Tibial nerve (tissue), 3 donors: ENCODE data around the gene ADRM1.

Source experiments
- POLR2A ChIP-seq, 2 donors: fragments of 450-650 bp; IDR thresholded peaks; one replicate each; pipeline ENCODE4 v1.6.1; 2017; ENCODE audit warnings: antibody characterized with exemption in 2 of 2, mild to moderate bottlenecking in 2 of 2, moderate library complexity in 2 of 2
- TF ChIP-seq, protein P1 (sequence below), 5 experiments: fragments of 200-600 bp in 3 of 5; fragments of 450-650 bp in 2 of 5; sonication (generic) in 3 of 5; IDR thresholded peaks; one replicate each; pipeline ENCODE4 v1.5.1; 2016 to 2019; ENCODE audit warnings: antibody characterized with exemption in 5 of 5, mild to moderate bottlenecking in 3 of 5, moderate library complexity in 2 of 5

DNA sequence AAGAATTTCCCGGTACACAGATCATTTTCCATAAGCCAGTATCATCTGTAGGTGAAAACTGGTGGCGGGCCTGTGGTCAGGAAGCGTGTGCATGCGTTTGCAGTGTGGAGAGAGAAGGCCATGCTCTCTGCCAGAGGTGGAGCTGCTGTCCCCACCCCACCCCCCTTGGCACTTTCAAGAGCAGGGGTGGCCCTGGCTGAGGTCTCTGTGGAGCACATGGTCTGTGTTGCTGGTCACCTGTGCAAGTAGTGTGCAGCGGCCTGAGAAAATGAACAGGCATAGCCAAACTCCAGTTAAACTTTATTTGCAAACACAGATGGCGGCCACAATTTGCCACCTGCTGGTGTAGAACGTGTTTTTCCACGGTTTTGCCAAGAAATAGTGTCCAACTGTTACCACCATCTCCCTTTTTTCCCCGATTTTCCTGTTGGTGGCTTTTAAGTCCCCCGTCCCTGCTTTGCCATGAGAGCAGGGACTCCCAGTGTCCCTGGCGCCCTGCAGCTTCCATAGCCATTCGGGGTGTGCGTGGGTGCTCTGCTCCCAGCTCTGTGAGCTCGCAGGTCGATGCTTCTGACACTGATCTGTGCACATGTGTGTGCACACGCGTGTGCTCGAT, 2.5 kb downstream of the ADRM1 start:
- TF ChIP-seq, protein P1, sequence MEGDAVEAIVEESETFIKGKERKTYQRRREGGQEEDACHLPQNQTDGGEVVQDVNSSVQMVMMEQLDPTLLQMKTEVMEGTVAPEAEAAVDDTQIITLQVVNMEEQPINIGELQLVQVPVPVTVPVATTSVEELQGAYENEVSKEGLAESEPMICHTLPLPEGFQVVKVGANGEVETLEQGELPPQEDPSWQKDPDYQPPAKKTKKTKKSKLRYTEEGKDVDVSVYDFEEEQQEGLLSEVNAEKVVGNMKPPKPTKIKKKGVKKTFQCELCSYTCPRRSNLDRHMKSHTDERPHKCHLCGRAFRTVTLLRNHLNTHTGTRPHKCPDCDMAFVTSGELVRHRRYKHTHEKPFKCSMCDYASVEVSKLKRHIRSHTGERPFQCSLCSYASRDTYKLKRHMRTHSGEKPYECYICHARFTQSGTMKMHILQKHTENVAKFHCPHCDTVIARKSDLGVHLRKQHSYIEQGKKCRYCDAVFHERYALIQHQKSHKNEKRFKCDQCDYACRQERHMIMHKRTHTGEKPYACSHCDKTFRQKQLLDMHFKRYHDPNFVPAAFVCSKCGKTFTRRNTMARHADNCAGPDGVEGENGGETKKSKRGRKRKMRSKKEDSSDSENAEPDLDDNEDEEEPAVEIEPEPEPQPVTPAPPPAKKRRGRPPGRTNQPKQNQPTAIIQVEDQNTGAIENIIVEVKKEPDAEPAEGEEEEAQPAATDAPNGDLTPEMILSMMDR (IDR thresholded peaks at IDR 0.05) = no peak
- TF ChIP-seq POLR2A (IDR thresholded peaks at IDR 0.05) = no peak
